ENCODE measurements around the gene TMEFF1.
A peak's percentile ranks its signal among the peaks of the same experiment; 100 is the strongest.

TMEFF1 gene

DNA sequence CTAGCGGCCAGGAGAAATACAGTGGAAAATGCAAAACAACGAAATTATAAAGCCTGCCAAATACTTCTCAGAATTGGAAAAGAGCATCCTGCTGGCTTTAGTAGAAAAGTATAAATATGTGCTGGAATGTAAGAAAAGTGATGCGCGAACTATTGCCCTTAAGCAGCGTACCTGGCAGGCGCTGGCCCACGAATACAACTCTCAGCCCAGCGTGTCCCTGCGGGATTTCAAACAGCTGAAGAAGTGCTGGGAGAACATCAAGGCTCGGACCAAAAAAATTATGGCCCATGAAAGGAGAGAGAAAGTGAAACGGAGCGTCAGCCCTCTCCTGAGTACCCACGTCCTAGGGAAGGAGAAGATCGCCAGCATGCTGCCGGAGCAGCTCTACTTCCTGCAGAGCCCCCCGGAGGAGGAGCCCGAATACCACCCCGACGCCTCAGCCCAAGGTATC lies 31.0 kb upstream of the TMEFF1 start:
- H3F3A ChIP-seq (ENCODE audit: insufficient read depth, low read length) = no peaks in the 10 kb centered on the region
- H3K4me2 ChIP-seq (ENCODE audit: low read length) = no peak overlapping the region
- TF ChIP-seq EZH2 (IDR thresholded peaks at IDR 0.05; ENCODE audit: borderline replicate concordance, low read length) = no peak
- TF ChIP-seq, protein P1, sequence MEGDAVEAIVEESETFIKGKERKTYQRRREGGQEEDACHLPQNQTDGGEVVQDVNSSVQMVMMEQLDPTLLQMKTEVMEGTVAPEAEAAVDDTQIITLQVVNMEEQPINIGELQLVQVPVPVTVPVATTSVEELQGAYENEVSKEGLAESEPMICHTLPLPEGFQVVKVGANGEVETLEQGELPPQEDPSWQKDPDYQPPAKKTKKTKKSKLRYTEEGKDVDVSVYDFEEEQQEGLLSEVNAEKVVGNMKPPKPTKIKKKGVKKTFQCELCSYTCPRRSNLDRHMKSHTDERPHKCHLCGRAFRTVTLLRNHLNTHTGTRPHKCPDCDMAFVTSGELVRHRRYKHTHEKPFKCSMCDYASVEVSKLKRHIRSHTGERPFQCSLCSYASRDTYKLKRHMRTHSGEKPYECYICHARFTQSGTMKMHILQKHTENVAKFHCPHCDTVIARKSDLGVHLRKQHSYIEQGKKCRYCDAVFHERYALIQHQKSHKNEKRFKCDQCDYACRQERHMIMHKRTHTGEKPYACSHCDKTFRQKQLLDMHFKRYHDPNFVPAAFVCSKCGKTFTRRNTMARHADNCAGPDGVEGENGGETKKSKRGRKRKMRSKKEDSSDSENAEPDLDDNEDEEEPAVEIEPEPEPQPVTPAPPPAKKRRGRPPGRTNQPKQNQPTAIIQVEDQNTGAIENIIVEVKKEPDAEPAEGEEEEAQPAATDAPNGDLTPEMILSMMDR (IDR thresholded peaks at IDR 0.05; ENCODE audit: low read length) = no peak
- no peaks in the 10 kb centered on the region for H3K9me2 ChIP-seq (ENCODE audit: low read depth, low read length)
- H3K79me2 ChIP-seq (ENCODE audit: insufficient read depth, low read length) = no peaks in the 10 kb centered on the region
- H3K9ac ChIP-seq (ENCODE audit: low read length) = no peak overlapping the region
- no peaks in the 10 kb centered on the region for H3K9me3 ChIP-seq (ENCODE audit: low read length)
- H3K27me3 ChIP-seq (ENCODE audit: insufficient read depth, low read length) = no peaks in the 10 kb centered on the region
- no peaks in the 10 kb centered on the region for H3K4me1 ChIP-seq (ENCODE audit: insufficient read depth, low read length, severe bottlenecking)
- H4K20me1 ChIP-seq (ENCODE audit: insufficient read depth, low read length) = no peaks in the 10 kb centered on the region
- no peak overlapping the region for H3K27ac ChIP-seq (ENCODE audit: low read depth, low read length, poor library complexity, severe bottlenecking)
- H3K4me3 ChIP-seq (ENCODE audit: low read depth, low read length, poor library complexity, severe bottlenecking) = no peak overlapping the region
- no peak overlapping the region for H2AFZ ChIP-seq (ENCODE audit: low read length)
- peaks cover 9% of the 10 kb centered on the region; the same call in 1 of the 2 replicates for H3K36me3 ChIP-seq (ENCODE audit: insufficient read depth, low read length)

DNA sequence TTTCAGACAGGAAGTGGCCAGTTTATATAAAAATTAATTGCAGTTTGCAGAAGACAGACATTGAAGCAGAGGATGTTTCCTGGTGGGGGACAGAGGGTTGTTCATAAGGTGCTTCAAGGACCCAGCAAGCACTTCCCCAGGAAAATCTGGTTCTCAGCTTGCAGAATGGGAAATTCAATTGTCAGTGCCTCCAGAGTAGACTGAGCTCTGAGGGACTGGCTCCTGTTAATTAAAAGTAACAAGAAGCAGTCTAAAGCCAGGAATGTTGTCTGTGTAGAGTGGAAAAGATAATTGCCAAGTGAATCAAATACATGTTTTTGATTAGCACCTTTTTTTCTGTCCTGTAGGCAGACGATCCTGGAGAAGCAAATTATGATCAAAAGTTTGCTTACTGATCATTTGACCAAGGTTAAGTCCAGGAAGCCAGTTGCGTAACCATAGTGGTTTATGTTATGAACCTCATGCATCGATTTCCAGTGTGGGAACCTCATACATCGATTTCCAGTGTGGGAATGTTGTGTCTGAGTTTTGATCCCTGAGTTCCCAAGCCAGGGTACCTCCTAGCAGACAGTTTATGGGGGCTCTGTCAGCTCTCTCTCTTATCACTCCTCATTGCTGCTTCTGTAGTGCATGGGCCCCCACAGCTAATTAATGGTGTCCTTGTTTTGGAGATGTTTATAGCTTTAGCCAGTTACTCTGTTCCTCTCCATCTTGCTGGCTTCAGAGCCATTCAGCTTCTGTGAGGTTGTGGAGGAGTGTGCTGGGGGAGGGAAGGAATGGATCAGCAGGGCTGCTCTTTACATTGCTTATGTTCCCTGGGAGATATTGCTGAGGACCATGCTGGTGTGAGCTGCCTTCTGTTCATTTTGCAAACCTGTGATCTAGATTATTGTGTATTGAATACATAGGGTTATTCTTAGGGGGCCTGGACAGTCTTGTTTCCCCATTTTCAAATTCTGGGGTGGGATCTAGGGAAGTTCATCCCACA lies 28.9 kb upstream of the TMEFF1 start:
- no peaks in the 10 kb centered on the region for H3F3A ChIP-seq (ENCODE audit: insufficient read depth, low read length)
- H3K4me3 ChIP-seq (ENCODE audit: low read depth, low read length, poor library complexity, severe bottlenecking) = no peak overlapping the region
- TF ChIP-seq EZH2 (IDR thresholded peaks at IDR 0.05; ENCODE audit: borderline replicate concordance, low read length) = no peak
- TF ChIP-seq, protein P1 (IDR thresholded peaks at IDR 0.05; ENCODE audit: low read length) = no peak
- H3K27ac ChIP-seq (ENCODE audit: low read depth, low read length, poor library complexity, severe bottlenecking) = no peak overlapping the region
- H3K9me3 ChIP-seq (ENCODE audit: low read length) = no peaks in the 10 kb centered on the region
- no peaks in the 10 kb centered on the region for H3K27me3 ChIP-seq (ENCODE audit: insufficient read depth, low read length)
- no peak overlapping the region for H3K9ac ChIP-seq (ENCODE audit: low read length)
- H3K9me2 ChIP-seq (ENCODE audit: low read depth, low read length) = no peaks in the 10 kb centered on the region
- H3K4me2 ChIP-seq (ENCODE audit: low read length) = no peak overlapping the region
- H3K79me2 ChIP-seq (ENCODE audit: insufficient read depth, low read length) = no peaks in the 10 kb centered on the region
- H3K4me1 ChIP-seq (ENCODE audit: insufficient read depth, low read length, severe bottlenecking) = no peaks in the 10 kb centered on the region
- no peak overlapping the region for H2AFZ ChIP-seq (ENCODE audit: low read length)
- H3K36me3 ChIP-seq (ENCODE audit: insufficient read depth, low read length) = peaks cover 9% of the 10 kb centered on the region; the same call in 1 of the 2 replicates
- no peaks in the 10 kb centered on the region for H4K20me1 ChIP-seq (ENCODE audit: insufficient read depth, low read length)

DNA sequence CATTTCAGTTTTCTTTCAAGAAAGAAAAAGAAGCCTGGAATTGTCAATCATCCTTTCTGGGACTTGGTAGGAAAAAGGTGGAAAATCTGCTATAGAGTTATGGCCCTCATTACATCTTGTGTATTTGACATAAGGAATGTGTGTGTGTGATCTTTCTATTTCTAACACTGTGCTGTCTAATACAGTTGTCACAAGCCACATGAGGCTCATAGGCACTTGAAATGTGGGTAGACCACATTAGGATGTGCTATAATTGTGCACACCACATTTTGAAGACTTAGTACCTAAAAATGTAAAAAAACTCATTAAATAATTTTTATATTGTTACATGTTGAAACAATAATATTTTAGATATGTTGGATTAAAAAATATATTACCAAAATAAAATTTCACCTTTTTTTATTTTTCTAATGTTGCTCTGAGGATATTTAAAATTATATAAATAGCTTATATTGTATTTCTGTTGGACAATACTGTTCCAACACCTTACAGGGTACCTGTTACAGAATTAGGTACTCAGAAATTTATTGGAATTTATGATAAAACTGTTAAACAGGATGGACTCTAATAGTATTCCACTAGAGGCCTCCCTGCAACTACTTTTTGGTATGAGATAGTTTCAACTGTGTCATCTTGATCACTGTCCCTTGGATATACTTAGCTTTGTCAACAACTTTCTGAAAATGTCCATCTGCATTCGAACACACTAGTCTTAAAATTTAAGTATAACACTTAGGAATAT lies 27.6 kb upstream of the TMEFF1 start:
- Histone ChIP-seq H3K9ac (ENCODE audit: low read length) (no peak overlapping the region), H3K4me3 (ENCODE audit: low read depth, low read length, poor library complexity, severe bottlenecking) (no peak overlapping the region), H4K20me1 (ENCODE audit: insufficient read depth, low read length) (no peaks in the 10 kb centered on the region), H2AFZ (ENCODE audit: low read length) (no peak overlapping the region), H3F3A (ENCODE audit: insufficient read depth, low read length) (no peaks in the 10 kb centered on the region), H3K36me3 (ENCODE audit: insufficient read depth, low read length) (peaks cover 9% of the 10 kb centered on the region; the same call in 1 of the 2 replicates), H3K4me1 (ENCODE audit: insufficient read depth, low read length, severe bottlenecking) (no peaks in the 10 kb centered on the region), H3K9me3 (ENCODE audit: low read length) (no peaks in the 10 kb centered on the region), H3K27ac (ENCODE audit: low read depth, low read length, poor library complexity, severe bottlenecking) (no peak overlapping the region), H3K4me2 (ENCODE audit: low read length) (no peak overlapping the region), H3K27me3 (ENCODE audit: insufficient read depth, low read length) (no peaks in the 10 kb centered on the region), H3K79me2 (ENCODE audit: insufficient read depth, low read length) (no peaks in the 10 kb centered on the region), H3K9me2 (ENCODE audit: low read depth, low read length) (no peaks in the 10 kb centered on the region)
- TF ChIP-seq, protein P1 (IDR thresholded peaks at IDR 0.05; ENCODE audit: low read length) = peak; percentile 20; the same call in 1 of the 2 replicates
- no peak for TF ChIP-seq EZH2 (IDR thresholded peaks at IDR 0.05; ENCODE audit: borderline replicate concordance, low read length)

Data from OCI-LY1 (cell line).